CD4-positive, alpha-beta T cell (primary cell): ENCODE data around the gene STK26. TPM values are rescaled to one million over a fixed set of nuclear protein-coding genes. Genes with fewer than 3 reads are reported as not detected.

ENCODE experiments used
- ATAC-seq: fragments of 200-7000 bp; cut with Tn5 transposase; one replicate; pipeline ENCODE4 v1.10.0; 2022; ENCODE audit warnings: mild to moderate bottlenecking; ENCODE audit not compliant: poor library complexity
- CTCF ChIA-PET: fragments of 350-600 bp; sonication (Branson Sonifier 250); formaldehyde crosslinking; loops from one replicate; lab custom pipeline; 2021; ENCODE audit warnings: antibody characterized with exemption, inconsistent platforms; lab: Charles Lee
- POLR2A ChIA-PET: fragments of 350-600 bp; sonication (Branson Sonifier 250); formaldehyde crosslinking; loops from one replicate; lab custom pipeline; 2021; ENCODE audit warnings: antibody characterized with exemption, inconsistent platforms; lab: Charles Lee
- DNase-seq, 14 experiments: peaks; one replicate each; pipeline ENCODE4 v3.0.0-alpha.2; 2013 to 2020; ENCODE audit warnings: mixed read lengths in 2 of 14
- H3K27ac ChIP-seq, 2 donors: one replicate each; pipeline versions ENCODE4 v1.5.1 to v1.7.0; 2013; ENCODE audit warnings: low read length in 2 of 2, low read depth in 1 of 2, mild to moderate bottlenecking in 1 of 2
- H3K27me3 ChIP-seq, 2 experiments: 1 replicate in 1 of 2; 2 replicates in 1 of 2; pipeline versions ENCODE4 v1.6.1 to v1.7.0; 2013; ENCODE audit warnings: low read length in 2 of 2, control low read depth in 1 of 2, mild to moderate bottlenecking in 1 of 2, moderate library complexity in 1 of 2; ENCODE audit not compliant: insufficient read depth in 2 of 2, control insufficient read depth in 1 of 2
- H3K36me3 ChIP-seq: one replicate; pipeline ENCODE4 v1.6.1; 2013; ENCODE audit warnings: low read length, control low read depth; ENCODE audit not compliant: insufficient read depth
- H3K4me1 ChIP-seq: one replicate; pipeline ENCODE4 v1.6.1; 2013; ENCODE audit warnings: low read length, control low read depth; ENCODE audit not compliant: insufficient read depth
- H3K4me3 ChIP-seq: one replicate; pipeline ENCODE4 v1.5.1; 2013; ENCODE audit warnings: mild to moderate bottlenecking, low read length, moderate library complexity
- H3K9me3 ChIP-seq, 2 experiments: 1 replicate in 1 of 2; 2 replicates in 1 of 2; pipeline versions ENCODE4 v1.6.1 to v1.7.0; 2013; ENCODE audit warnings: low read length in 2 of 2, mild to moderate bottlenecking in 2 of 2, control low read depth in 1 of 2, moderate library complexity in 1 of 2; ENCODE audit not compliant: control insufficient read depth in 1 of 2, insufficient read depth in 1 of 2
- H3K27ac Mint-ChIP-seq: one replicate; pipeline ENCODE4 v1.8.0; 2020; ENCODE audit warnings: mixed read lengths
- H3K27me3 Mint-ChIP-seq: one replicate; pipeline ENCODE4 v1.8.0; 2021; ENCODE audit warnings: mixed read lengths
- H3K36me3 Mint-ChIP-seq: one replicate; pipeline ENCODE4 v1.8.0; 2021; ENCODE audit warnings: low read depth, mixed read lengths
- H3K4me1 Mint-ChIP-seq: one replicate; pipeline ENCODE4 v1.8.0; 2021; ENCODE audit warnings: low read depth, mixed read lengths
- H3K4me3 Mint-ChIP-seq: one replicate; pipeline ENCODE4 v1.8.0; 2020; ENCODE audit warnings: mild to moderate bottlenecking, mixed read lengths
- H3K9me3 Mint-ChIP-seq: one replicate; pipeline ENCODE4 v1.8.0; 2020; ENCODE audit warnings: mixed read lengths
- CTCF ChIP-seq: fragments of 200-600 bp; IDR thresholded peaks from one replicate; pipeline ENCODE4 v1.8.0; 2022; ENCODE audit warnings: antibody characterized with exemption, mild to moderate bottlenecking
- intact Hi-C, 2 experiments: fragments of 100-400 bp; cut with DNase I in 1 of 2; cut with micrococcal nuclease in 1 of 2; formaldehyde crosslinking; loops; one replicate each; pipeline versions ENCODE4 v1.15.1 to v1.9.0; 2023 to 2025; cut with DNase I, micrococcal nuclease
- total RNA-seq, 174 experiments: library from RNA in 2 of 174; stranded (reverse) in 2 of 174; gene quantifications; one replicate each; pipeline ENCODE4 v1.2.3 and lab custom pipeline; 2021 to 2026

Gene STK26
- total RNA-seq, 2 experiments from 2014 or later = 25.2 to 27.9 TPM

GRCh38 chrX:131979116-131979515 is 44.0 kb upstream of the STK26 start:
- no peaks in the 10 kb centered on the region for H3K36me3 ChIP-seq
- peaks cover 31% of the 10 kb centered on the region for H3K4me1 Mint-ChIP-seq
- H3K4me1 ChIP-seq = peaks cover 5% of the 10 kb centered on the region
- DNase-seq (no peak), ATAC-seq (no peak)
- no peak overlapping the region for H3K27ac Mint-ChIP-seq
- TF ChIP-seq CTCF = no peak
- no peak overlapping the region for H3K4me3 Mint-ChIP-seq
- no peaks in the 10 kb centered on the region for H3K9me3 ChIP-seq
- ChIA-PET POLR2A (no interaction called here), CTCF (no interaction called here)
- H3K4me3 ChIP-seq = no peak overlapping the region
- H3K27ac ChIP-seq = no peak overlapping the region
- intact Hi-C loops = no loop called here
- no peaks in the 10 kb centered on the region for H3K27me3 Mint-ChIP-seq
- no peaks in the 10 kb centered on the region for H3K36me3 Mint-ChIP-seq
- no peaks in the 10 kb centered on the region for H3K27me3 ChIP-seq
- no peaks in the 10 kb centered on the region for H3K9me3 Mint-ChIP-seq

DNA sequence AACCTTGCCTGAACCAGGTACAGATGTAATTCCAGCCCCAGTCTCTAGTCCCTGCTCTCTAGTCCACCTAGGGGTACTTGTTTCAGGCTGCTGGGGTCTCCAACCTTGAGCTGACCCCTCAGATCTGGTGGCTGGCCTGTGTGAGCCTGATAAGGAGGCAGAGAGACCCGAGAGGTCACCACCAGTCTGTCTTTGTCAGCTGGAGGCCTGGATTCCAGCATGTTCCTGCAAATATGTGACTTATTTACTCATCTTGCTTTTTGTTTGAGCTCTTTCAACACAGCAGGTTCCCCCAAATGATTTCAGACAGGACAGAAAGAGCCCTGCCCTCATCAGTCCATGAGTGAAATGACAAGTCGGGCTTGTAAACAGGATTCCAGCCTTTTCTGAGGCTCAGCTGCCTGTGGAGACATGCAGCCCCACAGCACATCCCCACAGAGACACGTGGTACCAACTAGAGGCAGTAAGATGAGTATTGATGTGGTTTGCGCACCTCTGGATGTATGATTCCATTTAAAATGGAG is 37.5 kb upstream of the STK26 start:
- Histone ChIP-seq H3K27ac (peak overlapping the region in 1 of 2 donors; percentile 52), H3K9me3 (no peaks in the 10 kb centered on the region), H3K4me1 (peaks cover 47% of the 10 kb centered on the region), H3K4me3 (no peak overlapping the region), H3K36me3 (no peaks in the 10 kb centered on the region), H3K27me3 (no peaks in the 10 kb centered on the region)
- POLR2A ChIA-PET = interaction anchor here (0.9 to 5.2 kb wide), 3 partner anchors 18 to 90 kb away, joined by 3 to 43 read pairs (median 3); partner anchors contain the start of gene STK26
- Mint-ChIP-seq H3K27me3 (no peaks in the 10 kb centered on the region), H3K4me1 (peaks cover 77% of the 10 kb centered on the region), H3K27ac (peak overlapping the region; percentile 92), H3K4me3 (peak overlapping the region; percentile 51), H3K9me3 (no peaks in the 10 kb centered on the region), H3K36me3 (no peaks in the 10 kb centered on the region)
- intact Hi-C loops = loop anchor here (2.0 to 5.0 kb wide), 2 partner anchors 37 kb away; partner anchors contain the start of gene STK26 (in 2 of the 2)
- no peak for TF ChIP-seq CTCF
- DNase-seq (peak in 6 of 14 experiments; percentile 3 to 39 (median 28)), ATAC-seq (peak; percentile 36)
- CTCF ChIA-PET = no interaction called here

DNA sequence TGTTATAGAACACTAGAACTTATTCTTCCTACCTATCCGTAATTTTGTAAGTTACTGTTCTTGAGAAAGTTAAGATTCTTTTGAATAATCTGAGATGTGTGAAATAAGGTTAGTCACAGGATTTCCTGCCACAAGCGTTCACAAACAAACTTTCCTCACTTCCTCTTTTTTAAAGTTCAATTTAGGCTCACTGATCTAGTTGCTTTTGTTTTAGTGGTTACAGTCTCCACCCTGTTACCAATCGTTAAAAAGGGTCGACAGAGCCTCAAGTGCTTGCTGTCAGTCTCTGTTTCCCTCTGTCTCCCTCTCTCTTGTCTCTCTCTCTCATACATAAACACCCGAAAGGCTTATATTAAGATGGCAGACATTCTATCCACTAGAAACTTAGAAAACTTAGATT is 35.9 kb upstream of the STK26 start:
- Histone ChIP-seq H3K9me3 (no peaks in the 10 kb centered on the region), H3K4me1 (peaks cover 47% of the 10 kb centered on the region), H3K4me3 (peak overlapping the region; percentile 14), H3K36me3 (no peaks in the 10 kb centered on the region), H3K27me3 (no peaks in the 10 kb centered on the region), H3K27ac (peak overlapping the region; percentile 59 to 70)
- peak in 8 of 14 experiments; percentile 1 to 83 (median 28) for DNase-seq
- TF ChIP-seq CTCF = no peak
- H3K27me3 Mint-ChIP-seq = no peaks in the 10 kb centered on the region
- peak overlapping the region; percentile 97 for H3K27ac Mint-ChIP-seq
- peak; percentile 93 for ATAC-seq
- H3K9me3 Mint-ChIP-seq = no peaks in the 10 kb centered on the region
- peaks cover 63% of the 10 kb centered on the region for H3K4me1 Mint-ChIP-seq
- peak overlapping the region; percentile 80 for H3K4me3 Mint-ChIP-seq
- ChIA-PET CTCF (no interaction called here), POLR2A (interaction anchor here (0.8 to 5.2 kb wide), 2 partner anchors 35 to 42 kb away, joined by 3 to 43 read pairs; partner anchors contain the start of gene STK26)
- intact Hi-C loops = loop anchor here (2.0 to 5.0 kb wide), 2 partner anchors 35 to 36 kb away; partner anchors contain the start of gene STK26 (in 2 of the 2)
- H3K36me3 Mint-ChIP-seq = no peaks in the 10 kb centered on the region
